Measurements from ENCODE around the gene ZRANB2.

ZRANB2 gene

GRCh38 chr1:71068325-71069240, 12.3 kb downstream of the ZRANB2 start:
- no peak for DNase-seq

- no peak for DNase-seq
Measured at GRCh38 chr1:71054791-71055190, 26.0 kb downstream of the ZRANB2 start.

- DNase-seq = no peak
Measured at GRCh38 chr1:71054281-71054731, 26.5 kb downstream of the ZRANB2 start.

GRCh38 chr1:71053758-71054157, 27.1 kb downstream of the ZRANB2 start:
- no peak for DNase-seq

- no peak for DNase-seq
Measured at GRCh38 chr1:71053146-71053545, 27.7 kb downstream of the ZRANB2 start.

- peak; percentile 58 for DNase-seq
Measured at GRCh38 chr1:71049951-71050598, 30.8 kb downstream of the ZRANB2 start.

- DNase-seq = peak; percentile 38
Measured at GRCh38 chr1:71047635-71048607, 32.9 kb downstream of the ZRANB2 start, which contains the start of gene PTGER3. Gene PTGER3, minus strand, starts transcription at chr1:71047816. Its CDS starts 239 bp downstream, at chr1:71047577.

GRCh38 chr1:71046891-71047634, 33.8 kb downstream of the ZRANB2 start:
- DNase-seq = no peak

- DNase-seq = no peak
Measured at GRCh38 chr1:71045463-71046028, 35.3 kb downstream of the ZRANB2 start.

- DNase-seq = no peak
Measured at GRCh38 chr1:71044833-71045232, 36.0 kb downstream of the ZRANB2 start.

- DNase-seq = no peak
Measured at GRCh38 chr1:71043065-71043464, 37.8 kb downstream of the ZRANB2 start.

GRCh38 chr1:71041806-71042205, 39.0 kb downstream of the ZRANB2 start:
- no peak for DNase-seq

- no peak for DNase-seq
Measured at GRCh38 chr1:71039661-71040262, 41.1 kb downstream of the ZRANB2 start.

GRCh38 chr1:71038942-71039341, 41.9 kb downstream of the ZRANB2 start:
- no peak for DNase-seq

- no peak for DNase-seq
Measured at GRCh38 chr1:71037829-71038620, 42.8 kb downstream of the ZRANB2 start.

GRCh38 chr1:71037066-71037465, 43.8 kb downstream of the ZRANB2 start:
- no peak for DNase-seq

- DNase-seq = no peak
Measured at GRCh38 chr1:71033136-71033535, 47.7 kb downstream of the ZRANB2 start.

GRCh38 chr1:71031426-71031825, 49.4 kb downstream of the ZRANB2 start:
- DNase-seq = no peak

GRCh38 chr1:71030026-71030425, 50.8 kb downstream of the ZRANB2 start:
- no peak for DNase-seq

GRCh38 chr1:71028981-71029380, 51.9 kb downstream of the ZRANB2 start:
- DNase-seq = no peak
